NCI-H1048 (cell line): ENCODE measurements around the gene IL27RA.

Experiments
- DNase-seq: peaks from one replicate; lab custom pipeline; 2025; lab: John Stamatoyannopoulos, UW

IL27RA gene

GRCh38 chr19:14089412-14089661 is 57.8 kb downstream of the IL27RA start:
- no peak for DNase-seq

- DNase-seq, result no peak
Observed at GRCh38 chr19:14089662-14090508, 58.3 kb downstream of the IL27RA start.

DNA sequence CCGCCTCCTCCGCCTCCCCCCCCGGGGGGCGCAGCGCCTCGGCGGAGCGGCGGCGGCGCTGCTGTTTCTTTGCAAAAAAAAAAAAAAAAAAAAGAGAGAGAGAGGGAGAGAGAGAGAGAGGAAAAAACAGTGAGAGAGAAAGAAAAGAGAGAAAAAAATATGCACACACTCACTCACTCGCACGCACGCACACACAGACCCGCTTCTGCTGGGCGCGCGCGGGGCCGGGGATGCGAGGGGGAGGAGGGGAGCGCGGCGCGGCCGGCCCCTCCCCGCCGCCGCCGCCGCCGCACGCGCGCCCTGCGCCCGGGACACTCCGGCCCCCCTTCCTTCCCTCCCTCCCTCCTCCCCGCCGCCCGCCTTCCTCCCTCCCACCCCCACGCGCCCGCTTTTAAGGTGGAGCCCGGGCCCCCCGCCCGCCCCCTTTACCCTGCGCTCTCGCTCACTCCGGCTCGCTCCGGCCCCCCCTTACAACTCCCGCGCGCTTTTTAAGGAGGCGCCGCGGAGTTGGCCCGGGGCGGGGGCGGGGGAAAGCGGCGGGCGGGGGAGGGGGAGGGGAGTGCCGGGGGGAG is 59.0 kb downstream of the IL27RA start, which contains the start of gene SAMD1:
Gene SAMD1, minus strand, starts transcription at position 243 of the 572 bp plus-strand sequence.
- peak; percentile 58 for DNase-seq

- DNase-seq, result no peak
Observed at GRCh38 chr19:14091081-14091812, 59.7 kb downstream of the IL27RA start.

GRCh38 chr19:14091813-14092462 is 60.4 kb downstream of the IL27RA start:
- no peak for DNase-seq

GRCh38 chr19:14093117-14093823 is 61.7 kb downstream of the IL27RA start:
- DNase-seq, result no peak

- DNase-seq, result no peak
Observed at GRCh38 chr19:14094854-14095253, 63.3 kb downstream of the IL27RA start.

- DNase-seq, result no peak
Observed at GRCh38 chr19:14096272-14096992, 64.9 kb downstream of the IL27RA start.

DNA sequence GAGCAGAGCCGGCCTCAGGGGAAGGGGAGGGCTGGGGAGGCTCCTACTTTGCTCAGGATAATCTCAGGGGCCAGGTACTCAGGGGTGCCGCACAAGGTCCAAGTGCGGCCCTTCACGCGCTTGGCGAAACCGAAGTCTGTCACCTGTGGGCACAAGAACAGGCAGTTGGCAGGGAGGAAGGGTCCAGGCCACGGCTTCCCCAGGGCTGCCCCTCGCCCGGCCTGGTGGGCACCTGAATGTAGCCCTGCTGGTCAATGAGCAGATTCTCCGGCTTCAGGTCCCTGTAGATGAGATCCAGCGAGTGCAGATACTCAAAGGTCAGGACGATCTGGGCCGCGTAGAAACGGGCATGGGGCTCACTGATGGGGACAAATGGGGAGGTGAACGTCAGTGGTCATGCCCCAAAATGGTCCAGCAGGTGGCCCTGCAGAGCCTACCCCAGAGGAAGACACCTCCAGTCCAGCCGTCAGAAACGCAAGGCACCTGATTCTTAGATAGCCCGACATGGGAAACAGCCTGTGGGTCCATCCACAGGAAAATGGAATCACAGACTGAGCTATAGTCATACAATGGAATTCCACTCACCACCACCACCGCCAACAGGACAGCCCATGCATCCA is 66.1 kb downstream of the IL27RA start:
- DNase-seq, result no peak

DNA sequence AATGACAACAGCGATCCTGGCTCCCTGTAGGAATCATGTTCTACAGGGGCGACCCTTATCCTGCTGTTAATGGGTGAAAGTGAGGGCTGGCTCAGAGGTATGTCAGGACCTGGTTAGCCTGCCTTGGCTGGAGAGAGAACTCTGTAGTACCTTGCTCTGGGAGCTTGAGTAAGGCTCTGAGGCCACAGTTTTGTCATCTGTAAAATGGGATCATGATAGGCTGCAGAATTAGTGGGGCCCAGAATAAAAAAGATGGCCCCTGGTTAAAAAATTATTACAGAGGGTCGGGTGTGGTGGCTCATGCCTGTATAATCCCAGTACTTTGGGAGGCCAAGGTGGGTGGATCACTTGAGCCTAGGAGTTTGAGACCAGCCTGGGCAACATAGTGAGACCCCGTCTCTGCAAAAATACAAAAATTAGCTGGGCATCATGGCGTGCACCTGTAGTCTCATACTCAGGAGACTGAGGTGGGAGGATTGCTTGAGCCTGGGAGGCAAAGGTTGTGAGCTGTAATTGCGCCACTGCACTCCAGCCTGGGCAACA is 69.5 kb downstream of the IL27RA start:
- no peak for DNase-seq

GRCh38 chr19:14102102-14102696 is 70.6 kb downstream of the IL27RA start:
- DNase-seq, result no peak

- no peak for DNase-seq
Observed at GRCh38 chr19:14102756-14103155, 71.2 kb downstream of the IL27RA start.
